Choroid plexus epithelial cell (primary cell): ENCODE results near the gene PGP.

Experiments used
- DNase-seq: peaks from one replicate; pipeline ENCODE4 v3.0.0-alpha.2; 2010; ENCODE audit warnings: low read depth
- H3K4me3 ChIP-seq: 2 replicates; pipeline ENCODE4 v1.5.1; 2011; ENCODE audit warnings: low read depth, mild to moderate bottlenecking, control low read depth, low read length, moderate library complexity
- CTCF ChIP-seq: conservative IDR thresholded peaks from 2 replicates; pipeline ENCODE4 v1.5.1; 2011; ENCODE audit warnings: low read depth, mild to moderate bottlenecking, control low read depth, inconsistent platforms, low read length, moderate library complexity

PGP gene

GRCh38 chr16:2184962-2185361 lies 29.7 kb downstream of the PGP start:
- DNase-seq, result no peak
- no peak for TF ChIP-seq CTCF
- H3K4me3 ChIP-seq, result no peak overlapping the region

GRCh38 chr16:2184346-2184745 lies 30.3 kb downstream of the PGP start:
- no peak for DNase-seq
- TF ChIP-seq CTCF, result no peak

GRCh38 chr16:2183671-2184070 lies 31.0 kb downstream of the PGP start:
- no peak for DNase-seq
- no peak overlapping the region for H3K4me3 ChIP-seq
- no peak for TF ChIP-seq CTCF

More at GRCh38 chr16:2184346-2184745, 30.3 kb downstream of the PGP start:
- no peak overlapping the region for H3K4me3 ChIP-seq

GRCh38 chr16:2181952-2182351 lies 32.7 kb downstream of the PGP start:
- no peak for DNase-seq
- no peak for TF ChIP-seq CTCF
- H3K4me3 ChIP-seq, result no peak overlapping the region

- H3K4me3 ChIP-seq, result no peak overlapping the region
- no peak for DNase-seq
- no peak for TF ChIP-seq CTCF
Measured at GRCh38 chr16:2180962-2181923, 33.4 kb downstream of the PGP start.

- TF ChIP-seq CTCF, result no peak
- H3K4me3 ChIP-seq, result no peak overlapping the region
- DNase-seq, result no peak
Measured at GRCh38 chr16:2180461-2180860, 34.2 kb downstream of the PGP start.

GRCh38 chr16:2179576-2179975 lies 35.1 kb downstream of the PGP start:
- no peak for DNase-seq
- TF ChIP-seq CTCF, result no peak
- no peak overlapping the region for H3K4me3 ChIP-seq
